DND-41 (cell line): ENCODE results near the gene DSCAML1.
A peak's percentile ranks its signal among the peaks of the same experiment; 100 is the strongest.

Experiments
- ATAC-seq: fragments of 200-7000 bp; cut with Tn5 transposase; 3 replicates; pipeline ENCODE4 v1.9.1; 2021; ENCODE audit warnings: low read depth; ENCODE audit not compliant: insufficient read depth
- DNase-seq: peaks from one replicate; pipeline ENCODE4 v3.0.0-alpha.2; 2020
- H2AFZ ChIP-seq: 2 replicates; pipeline ENCODE4 v1.6.0; 2012; ENCODE audit warnings: low read depth, low read length
- H3K27ac ChIP-seq: 2 replicates; pipeline ENCODE4 v1.5.1; 2012; ENCODE audit warnings: low read length, inconsistent platforms
- H3K27me3 ChIP-seq: fragments of 200-600 bp; sonication (generic); 2 replicates; pipeline ENCODE4 v1.6.0; 2012; ENCODE audit warnings: low read length, mild to moderate bottlenecking, inconsistent platforms; ENCODE audit not compliant: insufficient read depth, poor library complexity
- H3K36me3 ChIP-seq: 2 replicates; pipeline ENCODE4 v1.5.1; 2012; ENCODE audit warnings: low read length, inconsistent platforms; ENCODE audit not compliant: insufficient read depth
- H3K4me1 ChIP-seq: 2 replicates; pipeline ENCODE4 v1.5.1; 2012; ENCODE audit warnings: mild to moderate bottlenecking, low read length; ENCODE audit not compliant: insufficient read depth
- H3K4me2 ChIP-seq: 2 replicates; pipeline ENCODE4 v1.6.0; 2012; ENCODE audit warnings: mild to moderate bottlenecking, moderate library complexity, low read length, inconsistent platforms; ENCODE audit not compliant: insufficient read depth
- H3K4me3 ChIP-seq, 2 experiments: fragments of 200-600 bp in 1 of 2; shearing (Covaris generic) in 1 of 2; 2 replicates each; pipeline ENCODE4 v1.5.1; 2012 to 2016; ENCODE audit warnings: inconsistent platforms in 2 of 2, low read length in 2 of 2, mild to moderate bottlenecking in 2 of 2, low read depth in 1 of 2, moderate library complexity in 1 of 2
- H3K79me2 ChIP-seq: 2 replicates; pipeline ENCODE4 v1.6.0; 2012; ENCODE audit warnings: low read length, inconsistent platforms; ENCODE audit not compliant: insufficient read depth
- H3K9ac ChIP-seq: 2 replicates; pipeline ENCODE4 v1.6.0; 2012; ENCODE audit warnings: low read depth, mild to moderate bottlenecking, inconsistent platforms, low read length, moderate library complexity
- H3K9me3 ChIP-seq: 2 replicates; pipeline ENCODE4 v1.5.1; 2012; ENCODE audit warnings: low read length, moderate library complexity, mild to moderate bottlenecking, inconsistent platforms; ENCODE audit not compliant: insufficient read depth, severe bottlenecking
- H4K20me1 ChIP-seq: 2 replicates; pipeline ENCODE4 v1.6.0; 2012; ENCODE audit warnings: low read length; ENCODE audit not compliant: insufficient read depth
- EZH2 ChIP-seq: IDR thresholded peaks from 3 replicates; pipeline ENCODE4 v1.6.1; 2012; ENCODE audit warnings: borderline replicate concordance, low read depth, mild to moderate bottlenecking, moderate library complexity, low read length, inconsistent platforms; ENCODE audit not compliant: severe bottlenecking
- TF ChIP-seq, protein P1 (sequence below): IDR thresholded peaks from 2 replicates; pipeline ENCODE4 v1.5.1; 2012; ENCODE audit warnings: borderline replicate concordance, low read length, moderate library complexity, mild to moderate bottlenecking; ENCODE audit not compliant: poor library complexity, severe bottlenecking; ENCODE audit errors: extremely low read depth

The DSCAML1 gene

DNA sequence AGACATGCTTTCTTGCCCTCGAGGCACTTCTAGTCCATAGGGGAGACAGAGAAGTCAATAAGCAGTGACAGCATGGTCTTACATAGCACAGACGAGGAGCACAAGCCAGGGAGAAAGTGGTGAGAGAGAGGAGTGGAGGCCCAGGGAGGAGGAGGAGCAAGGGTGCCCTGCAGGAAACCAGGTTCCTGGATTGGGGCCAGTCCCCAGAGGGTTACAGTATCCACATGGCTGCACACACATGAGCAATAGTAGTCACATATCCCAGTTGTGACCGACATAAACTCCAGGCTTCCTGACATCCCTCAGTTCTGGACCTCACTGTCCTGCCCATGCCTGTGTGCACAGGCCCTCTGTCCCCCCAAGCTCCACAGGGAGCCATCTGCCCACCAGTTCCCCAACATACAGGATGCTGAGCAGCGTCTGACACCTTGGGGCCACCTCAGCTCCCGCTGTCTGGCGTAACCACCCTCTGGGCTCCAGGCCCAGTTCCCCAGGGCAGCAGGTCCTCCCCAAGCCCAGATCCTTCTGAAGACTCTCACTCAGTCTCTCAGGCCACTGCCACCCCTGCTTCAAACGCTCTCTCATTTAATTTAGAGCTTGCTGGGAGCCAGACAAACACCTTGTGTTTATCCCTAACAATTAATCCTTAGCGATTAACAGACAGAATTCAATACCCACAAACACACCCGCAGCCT, 53.7 kb downstream of the DSCAML1 start:
- Histone ChIP-seq H3K79me2 (no peaks in the 10 kb centered on the region), H3K36me3 (peaks cover 16% of the 10 kb centered on the region), H2AFZ (no peak overlapping the region), H4K20me1 (peaks cover 6% of the 10 kb centered on the region), H3K27me3 (no peaks in the 10 kb centered on the region), H3K4me3 (no peak overlapping the region), H3K27ac (no peak overlapping the region), H3K9ac (no peak overlapping the region), H3K4me1 (no peaks in the 10 kb centered on the region), H3K4me2 (no peak overlapping the region), H3K9me3 (no peaks in the 10 kb centered on the region)
- TF ChIP-seq, protein P1, sequence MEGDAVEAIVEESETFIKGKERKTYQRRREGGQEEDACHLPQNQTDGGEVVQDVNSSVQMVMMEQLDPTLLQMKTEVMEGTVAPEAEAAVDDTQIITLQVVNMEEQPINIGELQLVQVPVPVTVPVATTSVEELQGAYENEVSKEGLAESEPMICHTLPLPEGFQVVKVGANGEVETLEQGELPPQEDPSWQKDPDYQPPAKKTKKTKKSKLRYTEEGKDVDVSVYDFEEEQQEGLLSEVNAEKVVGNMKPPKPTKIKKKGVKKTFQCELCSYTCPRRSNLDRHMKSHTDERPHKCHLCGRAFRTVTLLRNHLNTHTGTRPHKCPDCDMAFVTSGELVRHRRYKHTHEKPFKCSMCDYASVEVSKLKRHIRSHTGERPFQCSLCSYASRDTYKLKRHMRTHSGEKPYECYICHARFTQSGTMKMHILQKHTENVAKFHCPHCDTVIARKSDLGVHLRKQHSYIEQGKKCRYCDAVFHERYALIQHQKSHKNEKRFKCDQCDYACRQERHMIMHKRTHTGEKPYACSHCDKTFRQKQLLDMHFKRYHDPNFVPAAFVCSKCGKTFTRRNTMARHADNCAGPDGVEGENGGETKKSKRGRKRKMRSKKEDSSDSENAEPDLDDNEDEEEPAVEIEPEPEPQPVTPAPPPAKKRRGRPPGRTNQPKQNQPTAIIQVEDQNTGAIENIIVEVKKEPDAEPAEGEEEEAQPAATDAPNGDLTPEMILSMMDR = no peak
- no peak for TF ChIP-seq EZH2
- ATAC-seq (peak; percentile 42; the same call in 1 of the 3 replicates), DNase-seq (peak; percentile 18)

DNA sequence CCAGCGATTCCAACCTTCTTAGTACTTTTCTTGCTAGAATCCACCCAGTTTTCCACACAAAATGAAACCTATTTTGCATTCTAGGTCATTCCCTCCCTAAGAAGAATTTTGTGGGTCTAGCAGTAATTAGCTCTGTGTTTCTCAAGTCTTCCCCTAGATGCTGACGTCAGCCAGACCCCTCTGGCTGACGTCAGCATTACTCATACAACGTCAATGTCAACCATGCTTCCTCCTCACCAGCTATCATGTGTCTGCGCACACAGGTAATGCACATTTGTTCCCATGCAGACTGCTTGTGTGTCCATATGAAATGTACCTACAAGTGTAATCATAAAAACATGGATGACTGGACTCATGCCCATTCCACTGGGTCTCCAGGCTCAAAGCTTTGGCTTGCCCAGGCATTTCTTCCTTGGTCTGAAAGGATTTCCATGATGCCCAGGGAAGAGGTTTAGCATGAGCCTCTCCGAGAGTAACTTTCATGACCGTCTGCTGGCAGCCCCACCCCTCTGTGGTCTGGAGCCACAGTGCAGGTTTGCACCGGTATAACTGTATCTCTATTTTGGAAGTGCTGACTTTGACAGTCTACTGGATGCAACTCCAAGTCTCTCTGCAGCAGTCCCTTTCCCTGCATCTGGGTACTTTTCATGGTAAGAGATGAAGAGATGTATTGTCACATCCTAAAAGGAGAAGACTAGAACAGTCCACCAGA, 58.6 kb downstream of the DSCAML1 start:
- Histone ChIP-seq H2AFZ (no peak overlapping the region), H3K79me2 (no peaks in the 10 kb centered on the region), H3K4me2 (no peak overlapping the region), H3K27ac (no peak overlapping the region), H3K4me3 (no peak overlapping the region), H3K9ac (no peak overlapping the region), H3K4me1 (no peaks in the 10 kb centered on the region), H3K36me3 (peaks cover 19% of the 10 kb centered on the region), H4K20me1 (peaks cover 6% of the 10 kb centered on the region; the same call in 1 of the 2 replicates), H3K9me3 (no peaks in the 10 kb centered on the region), H3K27me3 (no peaks in the 10 kb centered on the region)
- no peak for ATAC-seq
- no peak for DNase-seq
- TF ChIP-seq, protein P1 = no peak
- TF ChIP-seq EZH2 = no peak

DNA sequence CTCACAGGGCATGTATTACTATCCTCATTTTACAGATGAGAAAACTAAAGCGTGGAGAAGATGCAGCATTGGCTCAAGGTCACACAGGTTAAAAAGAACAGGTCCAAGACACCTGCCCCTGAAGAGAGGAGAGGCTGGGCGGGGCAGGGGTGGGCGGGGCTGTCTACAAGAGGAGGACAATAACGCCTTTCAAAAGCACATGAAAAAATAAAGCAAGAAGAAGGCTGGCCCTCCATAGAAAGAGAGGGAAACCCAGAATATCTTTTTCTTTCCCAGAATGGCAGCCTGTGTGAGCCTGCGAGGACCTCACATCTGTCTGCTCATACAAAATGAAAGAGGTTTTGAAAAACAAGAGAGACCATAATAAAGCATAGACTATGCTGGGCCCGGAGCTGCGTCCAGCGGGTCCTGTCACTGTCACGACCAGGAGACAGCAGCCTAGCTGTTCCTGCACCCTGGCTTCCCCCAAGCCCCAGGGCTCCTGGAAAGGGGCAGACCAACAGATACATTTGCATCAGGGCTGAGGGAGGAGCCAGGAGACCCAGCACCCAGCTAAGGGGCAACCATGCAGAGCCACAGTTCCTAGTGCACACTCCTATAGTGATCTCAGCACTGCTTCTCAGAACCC, 61.6 kb downstream of the DSCAML1 start:
- DNase-seq = no peak
- Histone ChIP-seq H3K9ac (no peak overlapping the region), H3K27me3 (no peaks in the 10 kb centered on the region), H2AFZ (no peak overlapping the region), H4K20me1 (peaks cover 15% of the 10 kb centered on the region; the same call in 1 of the 2 replicates), H3K36me3 (peaks cover 3% of the 10 kb centered on the region; the same call in 1 of the 2 replicates), H3K9me3 (no peaks in the 10 kb centered on the region), H3K27ac (no peak overlapping the region), H3K4me1 (no peaks in the 10 kb centered on the region), H3K4me2 (no peak overlapping the region), H3K79me2 (no peaks in the 10 kb centered on the region), H3K4me3 (no peak overlapping the region)
- no peak for ATAC-seq
- TF ChIP-seq, protein P1 = no peak
- no peak for TF ChIP-seq EZH2
